Gastroesophageal sphincter (tissue), 3 donors: ENCODE measurements around the gene EIF2AK2.

Experiments
- POLR2A ChIP-seq, 2 donors: fragments of 450-650 bp; IDR thresholded peaks; one replicate each; pipeline ENCODE4 v1.6.1; 2017; ENCODE audit warnings: antibody characterized with exemption in 2 of 2, mild to moderate bottlenecking in 2 of 2, moderate library complexity in 1 of 2
- TF ChIP-seq, protein P1 (sequence below), 4 experiments: fragments of 200-600 bp in 2 of 4; fragments of 450-650 bp in 2 of 4; sonication (generic) in 1 of 4; IDR thresholded peaks; one replicate each; pipeline ENCODE4 v1.5.1; 2017 to 2019; ENCODE audit warnings: antibody characterized with exemption in 4 of 4, mild to moderate bottlenecking in 2 of 4, moderate library complexity in 2 of 4

DNA sequence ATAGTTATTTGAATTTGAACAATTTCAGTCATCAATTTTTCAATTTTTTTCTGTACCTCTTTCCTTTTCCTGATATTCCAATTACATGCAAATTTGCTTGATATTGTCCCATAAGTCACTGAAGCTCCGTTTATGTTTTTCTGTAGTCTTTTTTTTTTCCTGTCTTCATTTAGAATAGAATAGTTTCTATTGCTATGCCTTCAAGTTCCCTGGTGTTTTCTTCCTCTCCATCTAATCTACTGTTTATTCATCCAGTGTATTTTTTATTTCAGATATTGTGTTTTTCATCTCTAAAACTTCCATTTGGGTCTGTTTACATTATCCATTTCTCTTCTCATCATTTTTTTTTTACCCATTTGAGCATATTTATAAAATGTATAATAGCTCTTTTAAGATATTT lies 8.0 kb upstream of the EIF2AK2 start:
- TF ChIP-seq, protein P1, sequence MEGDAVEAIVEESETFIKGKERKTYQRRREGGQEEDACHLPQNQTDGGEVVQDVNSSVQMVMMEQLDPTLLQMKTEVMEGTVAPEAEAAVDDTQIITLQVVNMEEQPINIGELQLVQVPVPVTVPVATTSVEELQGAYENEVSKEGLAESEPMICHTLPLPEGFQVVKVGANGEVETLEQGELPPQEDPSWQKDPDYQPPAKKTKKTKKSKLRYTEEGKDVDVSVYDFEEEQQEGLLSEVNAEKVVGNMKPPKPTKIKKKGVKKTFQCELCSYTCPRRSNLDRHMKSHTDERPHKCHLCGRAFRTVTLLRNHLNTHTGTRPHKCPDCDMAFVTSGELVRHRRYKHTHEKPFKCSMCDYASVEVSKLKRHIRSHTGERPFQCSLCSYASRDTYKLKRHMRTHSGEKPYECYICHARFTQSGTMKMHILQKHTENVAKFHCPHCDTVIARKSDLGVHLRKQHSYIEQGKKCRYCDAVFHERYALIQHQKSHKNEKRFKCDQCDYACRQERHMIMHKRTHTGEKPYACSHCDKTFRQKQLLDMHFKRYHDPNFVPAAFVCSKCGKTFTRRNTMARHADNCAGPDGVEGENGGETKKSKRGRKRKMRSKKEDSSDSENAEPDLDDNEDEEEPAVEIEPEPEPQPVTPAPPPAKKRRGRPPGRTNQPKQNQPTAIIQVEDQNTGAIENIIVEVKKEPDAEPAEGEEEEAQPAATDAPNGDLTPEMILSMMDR (IDR thresholded peaks at IDR 0.05), result no peak
- TF ChIP-seq POLR2A (IDR thresholded peaks at IDR 0.05), result no peak
